Fibroblast of lung (primary cell): Measurements from ENCODE around the gene PDLIM3.

Experiments
- CTCF ChIP-seq, 2 donors: IDR thresholded peaks in 1 of 2; conservative IDR thresholded peaks in 1 of 2; 1 replicate in 1 of 2; 2 replicates in 1 of 2; pipeline ENCODE4 v1.5.1; 2011 to 2012; ENCODE audit warnings: low read length in 2 of 2, control low read depth in 1 of 2, inconsistent platforms in 1 of 2, low read depth in 1 of 2, mild to moderate bottlenecking in 1 of 2
- EZH2 ChIP-seq: IDR thresholded peaks from 2 replicates; pipeline ENCODE4 v1.5.1; 2012; ENCODE audit warnings: low read length, control low read depth, mild to moderate bottlenecking; ENCODE audit errors: missing control alignments

- TF ChIP-seq CTCF (conservative IDR thresholded peaks at IDR 0.05 in 1 of 2, IDR thresholded peaks at IDR 0.05 in 1 of 2; ENCODE audit: low read depth in 1 of 2, low read length in 2 of 2) (no peak), EZH2 (no peak)
Measured at GRCh38 chr4:185523862-185524261, 11.4 kb downstream of the PDLIM3 start.
